Measurements from ENCODE around the gene FBRS. TPM values are rescaled to one million over a fixed set of nuclear protein-coding genes. Genes with fewer than 3 reads are reported as not detected.

FBRS gene
- total RNA-seq, 1 experiment from 2014 or later = 16.8 TPM

GRCh38 chr16:30715750-30716445 lies 57.7 kb downstream of the FBRS start:
- no CpG with 5 or more reads among the region's 17 CpGs for WGBS (ENCODE audit: extremely low coverage, insufficient read length, low lambda C conversion rate)
- DNase-seq = no peak
- Mint-ChIP-seq H3K27ac (no peak overlapping the region), H3K27me3 (ENCODE audit: low read depth) (no peaks in the 10 kb centered on the region), H3K4me3 (no peak overlapping the region), H3K9me3 (no peaks in the 10 kb centered on the region), H3K36me3 (ENCODE audit: insufficient read depth in 1 of 3, low read depth in 3 of 3) (peaks cover 61 to 87% (median 68%) of the 10 kb centered on the region in 3 experiments), H3K4me1 (no peaks in the 10 kb centered on the region)
- H2BK15ac ChIP-seq (ENCODE audit: low read depth, low read length) = no peak overlapping the region
- H2BK5ac ChIP-seq (ENCODE audit: insufficient read length, low read length) = no peak overlapping the region
- no peak overlapping the region for H2BK120ac ChIP-seq (ENCODE audit: low read depth, low read length, poor library complexity, severe bottlenecking)
- H3K79me2 ChIP-seq (ENCODE audit: insufficient read depth, low read length) = no peaks in the 10 kb centered on the region
- no peak overlapping the region for H4K91ac ChIP-seq (ENCODE audit: insufficient read length, low read depth, low read length)
- H3K4me1 ChIP-seq (ENCODE audit: insufficient read depth, low read length) = no peaks in the 10 kb centered on the region
- H2BK20ac ChIP-seq (ENCODE audit: low read depth, low read length, poor library complexity, severe bottlenecking) = no peak overlapping the region
- no peak overlapping the region for H3K14ac ChIP-seq (ENCODE audit: insufficient read depth, low read length)
- no peak overlapping the region for H2AFZ ChIP-seq (ENCODE audit: low read length)
- no peak overlapping the region for H4K5ac ChIP-seq (ENCODE audit: insufficient read length, low read depth, low read length)
- H3K4ac ChIP-seq (ENCODE audit: low read depth, low read length) = no peak overlapping the region
- H3K79me1 ChIP-seq (ENCODE audit: insufficient read depth, low read depth, low read length, poor library complexity, severe bottlenecking) = no peaks in the 10 kb centered on the region
- no peak overlapping the region for H2AK5ac ChIP-seq (ENCODE audit: insufficient read length, low read length)
- H4K20me1 ChIP-seq (ENCODE audit: control insufficient read depth, insufficient read depth, insufficient read length) = no peaks in the 10 kb centered on the region
- H4K8ac ChIP-seq (replicated peaks; ENCODE audit: insufficient read length, low read depth, low read length) = no peak overlapping the region
- H3K9ac ChIP-seq (ENCODE audit: extremely low read depth, insufficient read length, low read length) = no peak overlapping the region
- H3K23ac ChIP-seq (ENCODE audit: insufficient read length, low read depth, low read length) = no peak overlapping the region
- H3K23me2 ChIP-seq (ENCODE audit: insufficient read length, low read depth, low read length, poor library complexity, severe bottlenecking) = no peaks in the 10 kb centered on the region
- H3K56ac ChIP-seq (ENCODE audit: insufficient read length, low read depth, low read length) = no peak overlapping the region
- H2BK12ac ChIP-seq (ENCODE audit: insufficient read length, low read depth, low read length) = no peak overlapping the region
- H3K27me3 ChIP-seq (ENCODE audit: insufficient read depth, low read length) = no peaks in the 10 kb centered on the region
- no peak for TF ChIP-seq CTCF (conservative IDR thresholded peaks at IDR 0.05)
- no peak overlapping the region for H3T11ph ChIP-seq (ENCODE audit: low read length)
- H3K4me2 ChIP-seq (ENCODE audit: insufficient read depth, insufficient read length, low read length) = no peak overlapping the region
- H3K27ac ChIP-seq (ENCODE audit: insufficient read length, low read depth, low read length) = no peak overlapping the region
- H3K9me3 ChIP-seq (ENCODE audit: control insufficient read depth, low read depth, low read length) = no peaks in the 10 kb centered on the region
- H3K18ac ChIP-seq (ENCODE audit: insufficient read length, low read depth, low read length) = no peak overlapping the region

Data from H9 (cell line).